A673 (cell line): ENCODE measurements around the gene NAXE.

Experiments
- CTCF ChIP-seq: fragments of 300-800, 200-600 bp; sonication (generic); conservative IDR thresholded peaks from 2 replicates; pipeline ENCODE4 v1.5.1; 2017; ENCODE audit warnings: low read depth, mild to moderate bottlenecking, antibody characterized with exemption, low read length, moderate library complexity, mixed read lengths
- EZH2 ChIP-seq: fragments of 200-600 bp; sonication (generic); IDR thresholded peaks from 2 replicates; pipeline ENCODE4 v1.6.1; 2017; ENCODE audit warnings: borderline replicate concordance, low read depth, mild to moderate bottlenecking, mixed read lengths, antibody characterized with exemption, low read length; ENCODE audit not compliant: poor library complexity, severe bottlenecking

- peak; percentile 85 for TF ChIP-seq CTCF
- TF ChIP-seq EZH2, result no peak
Observed at GRCh38 chr1:156583821-156584622, 7.6 kb upstream of the NAXE start.
